ENCODE measurements around the gene DNAJC27.
"Not testable (repeated sequence)": the region's sequence is repeated elsewhere in the genome, so short reads cannot be mapped to it uniquely, and the experiment has no call there.

Gene DNAJC27

DNA sequence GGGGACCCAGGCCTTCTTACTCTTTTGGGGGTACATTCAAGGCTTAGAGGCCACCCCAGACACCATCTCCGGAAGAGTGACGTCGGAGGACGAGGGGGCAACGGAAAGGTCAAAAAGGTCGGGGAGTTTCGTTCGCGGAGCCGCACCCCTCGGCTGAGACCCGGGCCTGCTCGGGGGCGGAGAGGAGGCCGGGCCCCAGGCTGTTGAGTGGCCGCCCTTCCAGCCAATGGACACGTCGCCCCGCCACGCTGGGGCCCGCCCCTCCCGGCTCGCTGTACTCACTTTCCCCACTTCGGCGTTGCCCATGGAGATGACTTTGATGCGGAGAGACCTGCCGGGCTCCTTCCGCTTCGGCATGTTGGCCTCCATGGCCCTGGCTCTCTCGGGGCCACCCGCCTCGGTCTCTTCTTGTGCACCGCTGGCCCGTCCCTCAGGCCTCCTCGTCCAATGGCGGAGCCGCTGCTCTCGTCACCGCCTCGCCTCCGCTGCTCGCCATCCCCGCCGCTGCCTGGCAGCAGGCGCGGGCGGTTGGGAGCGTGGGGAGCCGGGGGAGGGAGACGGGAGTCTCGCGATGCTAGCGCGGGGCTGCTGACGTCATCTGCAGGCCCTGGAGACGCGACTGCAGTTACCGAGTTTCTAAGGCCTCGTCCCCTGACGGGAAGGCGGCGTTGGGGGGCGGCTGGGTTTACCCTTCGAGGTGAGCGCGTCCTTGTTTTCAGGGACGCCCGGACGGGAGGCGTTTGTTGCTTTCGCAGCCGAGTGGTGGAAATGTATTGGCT is at the start of gene DNAJC27:
DNAJC27 (minus strand) TSS at position 420 of the 779 bp plus-strand sequence; CDS start at position 369, 51 bp downstream.
- peaks cover 4 to 9% of the 10 kb centered on the region in 2 donors for H3K36me3 ChIP-seq (ENCODE audit: control insufficient read depth in 1 of 2, insufficient read depth in 2 of 2, low read length in 2 of 2)
- H3K27ac ChIP-seq (ENCODE audit: low read length), result peak within 1 kb of the TSS; percentile 100
- H3K4me1 ChIP-seq (ENCODE audit: control insufficient read depth in 1 of 2, insufficient read depth in 2 of 2, low read length in 2 of 2), result peaks cover 3 to 4% of the 10 kb centered on the region in 2 donors
- no peaks in the 10 kb centered on the region for H3K27me3 ChIP-seq (ENCODE audit: low read depth, low read length)
- H3K4me3 ChIP-seq (ENCODE audit: low read depth in 1 of 2, low read length in 2 of 2), result peak within 1 kb of the TSS; percentile 74 to 96
- no peaks in the 10 kb centered on the region for H3K9me3 ChIP-seq (ENCODE audit: control insufficient read depth in 1 of 2, low read length in 2 of 2)

- Histone ChIP-seq H3K36me3 (ENCODE audit: control insufficient read depth in 1 of 2, insufficient read depth in 2 of 2, low read length in 2 of 2) (no peaks in the 10 kb centered on the region), H3K4me3 (ENCODE audit: low read depth in 1 of 2, low read length in 2 of 2) (no peak overlapping the region)
Observed at GRCh38 chr2:25018681-25019080, 46.9 kb upstream of the DNAJC27 start.

DNA sequence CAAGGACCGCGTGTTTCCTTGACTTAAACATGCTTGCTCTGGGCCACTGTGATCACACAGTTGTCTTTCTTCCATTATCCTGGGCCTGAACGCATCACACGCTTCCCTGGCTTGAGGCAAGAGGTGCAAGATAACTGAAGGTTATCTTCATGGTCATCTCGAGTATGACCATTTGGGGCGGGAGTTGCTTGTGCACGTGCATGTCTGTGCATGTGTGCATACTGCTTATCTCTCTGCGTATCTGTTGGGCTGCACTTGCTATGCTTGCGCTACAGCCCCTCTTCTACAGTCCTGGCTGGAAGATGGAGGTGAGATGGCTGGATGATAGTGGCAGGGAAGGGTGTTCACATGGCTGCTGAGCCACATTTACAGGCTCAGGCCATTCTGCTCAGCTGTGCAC is 42.9 kb upstream of the DNAJC27 start:
- H3K36me3 ChIP-seq (ENCODE audit: control insufficient read depth in 1 of 2, insufficient read depth in 2 of 2, low read length in 2 of 2), result no peaks in the 10 kb centered on the region
- H3K4me3 ChIP-seq (ENCODE audit: low read depth in 1 of 2, low read length in 2 of 2), result no peak overlapping the region
- H3K4me1 ChIP-seq (ENCODE audit: control insufficient read depth in 1 of 2, insufficient read depth in 2 of 2, low read length in 2 of 2), result no peaks in the 10 kb centered on the region
- no peaks in the 10 kb centered on the region for H3K9me3 ChIP-seq (ENCODE audit: control insufficient read depth in 1 of 2, low read length in 2 of 2)
- H3K27ac ChIP-seq (ENCODE audit: low read length), result no peak overlapping the region
- H3K27me3 ChIP-seq (ENCODE audit: low read depth, low read length), result no peaks in the 10 kb centered on the region

More at GRCh38 chr2:25018681-25019080, 46.9 kb upstream of the DNAJC27 start:
- H3K4me1 ChIP-seq (ENCODE audit: control insufficient read depth in 1 of 2, insufficient read depth in 2 of 2, low read length in 2 of 2), result no peaks in the 10 kb centered on the region
- H3K27ac ChIP-seq (ENCODE audit: low read length), result no peak overlapping the region
- no peaks in the 10 kb centered on the region for H3K9me3 ChIP-seq (ENCODE audit: control insufficient read depth in 1 of 2, low read length in 2 of 2)
- H3K27me3 ChIP-seq (ENCODE audit: low read depth, low read length), result no peaks in the 10 kb centered on the region

- not testable (repeated sequence) for H3K27me3 ChIP-seq (ENCODE audit: low read depth, low read length); H3K36me3 ChIP-seq (ENCODE audit: control insufficient read depth in 1 of 2, insufficient read depth in 2 of 2, low read length in 2 of 2); H3K4me3 ChIP-seq (ENCODE audit: low read depth in 1 of 2, low read length in 2 of 2); H3K4me1 ChIP-seq (ENCODE audit: control insufficient read depth in 1 of 2, insufficient read depth in 2 of 2, low read length in 2 of 2); H3K27ac ChIP-seq (ENCODE audit: low read length); H3K9me3 ChIP-seq (ENCODE audit: control insufficient read depth in 1 of 2, low read length in 2 of 2)
Observed at GRCh38 chr2:25011342-25011741, 39.6 kb upstream of the DNAJC27 start.

- H3K36me3 ChIP-seq (ENCODE audit: control insufficient read depth in 1 of 2, insufficient read depth in 2 of 2, low read length in 2 of 2), result peaks cover 0 to 3% of the 10 kb centered on the region in 2 donors
- no peak overlapping the region for H3K27ac ChIP-seq (ENCODE audit: low read length)
- H3K9me3 ChIP-seq (ENCODE audit: control insufficient read depth in 1 of 2, low read length in 2 of 2), result no peaks in the 10 kb centered on the region
- H3K4me3 ChIP-seq (ENCODE audit: low read depth in 1 of 2, low read length in 2 of 2), result no peak overlapping the region
- no peaks in the 10 kb centered on the region for H3K27me3 ChIP-seq (ENCODE audit: low read depth, low read length)
- no peaks in the 10 kb centered on the region for H3K4me1 ChIP-seq (ENCODE audit: control insufficient read depth in 1 of 2, insufficient read depth in 2 of 2, low read length in 2 of 2)
Observed at GRCh38 chr2:25009954-25010353, 38.2 kb upstream of the DNAJC27 start.

DNA sequence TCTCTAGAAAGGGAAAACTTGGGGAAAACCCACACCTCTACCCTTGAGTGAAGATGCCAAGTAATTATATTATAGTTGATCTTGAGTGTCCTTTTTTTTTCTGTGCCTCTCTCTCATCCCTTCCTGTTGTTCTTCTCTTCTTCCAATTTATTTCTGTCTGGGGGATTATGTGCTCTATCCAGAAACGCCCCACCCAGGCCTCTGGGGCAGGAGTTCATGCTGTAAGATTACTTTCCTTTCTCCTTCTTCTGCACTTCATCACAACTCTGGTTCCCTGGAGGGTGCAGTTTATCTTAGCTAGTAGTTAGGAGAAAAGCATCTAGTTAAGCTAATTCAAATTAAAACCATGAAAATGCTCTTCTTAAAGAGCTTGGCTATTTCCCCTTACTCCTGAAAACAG is 30.3 kb upstream of the DNAJC27 start:
- Histone ChIP-seq H3K27ac (ENCODE audit: low read length) (no peak overlapping the region), H3K27me3 (ENCODE audit: low read depth, low read length) (no peaks in the 10 kb centered on the region), H3K4me3 (ENCODE audit: low read depth in 1 of 2, low read length in 2 of 2) (no peak overlapping the region), H3K9me3 (ENCODE audit: control insufficient read depth in 1 of 2, low read length in 2 of 2) (no peaks in the 10 kb centered on the region), H3K4me1 (ENCODE audit: control insufficient read depth in 1 of 2, insufficient read depth in 2 of 2, low read length in 2 of 2) (peaks cover 0 to 7% of the 10 kb centered on the region in 2 donors), H3K36me3 (ENCODE audit: control insufficient read depth in 1 of 2, insufficient read depth in 2 of 2, low read length in 2 of 2) (peaks cover 0 to 3% of the 10 kb centered on the region in 2 donors)

DNA sequence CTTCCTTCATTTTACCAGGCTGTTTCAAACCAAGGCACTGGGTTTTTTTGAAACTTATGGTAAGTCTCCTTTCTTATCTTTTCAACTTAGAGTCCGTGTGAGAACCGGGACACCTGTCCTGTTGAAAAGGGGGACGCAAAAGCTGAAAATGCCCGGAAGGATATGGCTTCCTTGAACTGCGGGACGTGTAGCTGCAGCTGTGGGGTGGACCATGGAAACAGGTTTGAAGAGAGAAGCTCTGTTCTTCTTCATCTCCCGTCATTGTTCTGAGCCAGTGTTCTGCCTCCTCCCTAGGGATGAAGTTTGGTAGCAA is 29.5 kb upstream of the DNAJC27 start:
- Histone ChIP-seq H3K27ac (ENCODE audit: low read length) (no peak overlapping the region), H3K27me3 (ENCODE audit: low read depth, low read length) (no peaks in the 10 kb centered on the region)

GRCh38 chr2:25000503-25001324 is 29.0 kb upstream of the DNAJC27 start:
- Histone ChIP-seq H3K4me3 (ENCODE audit: low read depth in 1 of 2, low read length in 2 of 2) (no peak overlapping the region), H3K27ac (ENCODE audit: low read length) (no peak overlapping the region), H3K36me3 (ENCODE audit: control insufficient read depth in 1 of 2, insufficient read depth in 2 of 2, low read length in 2 of 2) (peaks cover 0 to 3% of the 10 kb centered on the region in 2 donors), H3K4me1 (ENCODE audit: control insufficient read depth in 1 of 2, insufficient read depth in 2 of 2, low read length in 2 of 2) (peaks cover 0 to 7% of the 10 kb centered on the region in 2 donors), H3K9me3 (ENCODE audit: control insufficient read depth in 1 of 2, low read length in 2 of 2) (no peaks in the 10 kb centered on the region), H3K27me3 (ENCODE audit: low read depth, low read length) (no peaks in the 10 kb centered on the region)

More for the DNA sequence above, 29.5 kb upstream of the DNAJC27 start:
- Histone ChIP-seq H3K4me3 (ENCODE audit: low read depth in 1 of 2, low read length in 2 of 2) (no peak overlapping the region), H3K4me1 (ENCODE audit: control insufficient read depth in 1 of 2, insufficient read depth in 2 of 2, low read length in 2 of 2) (peaks cover 0 to 7% of the 10 kb centered on the region in 2 donors), H3K9me3 (ENCODE audit: control insufficient read depth in 1 of 2, low read length in 2 of 2) (no peaks in the 10 kb centered on the region), H3K36me3 (ENCODE audit: control insufficient read depth in 1 of 2, insufficient read depth in 2 of 2, low read length in 2 of 2) (peaks cover 0 to 3% of the 10 kb centered on the region in 2 donors)

- Histone ChIP-seq H3K27ac (ENCODE audit: low read length) (no peak overlapping the region), H3K4me1 (ENCODE audit: control insufficient read depth in 1 of 2, insufficient read depth in 2 of 2, low read length in 2 of 2) (peaks cover 0 to 7% of the 10 kb centered on the region in 2 donors), H3K36me3 (ENCODE audit: control insufficient read depth in 1 of 2, insufficient read depth in 2 of 2, low read length in 2 of 2) (no peaks in the 10 kb centered on the region), H3K9me3 (ENCODE audit: control insufficient read depth in 1 of 2, low read length in 2 of 2) (no peaks in the 10 kb centered on the region), H3K27me3 (ENCODE audit: low read depth, low read length) (no peaks in the 10 kb centered on the region), H3K4me3 (ENCODE audit: low read depth in 1 of 2, low read length in 2 of 2) (no peak overlapping the region)
Observed at GRCh38 chr2:25000036-25000435, 28.3 kb upstream of the DNAJC27 start.

DNA sequence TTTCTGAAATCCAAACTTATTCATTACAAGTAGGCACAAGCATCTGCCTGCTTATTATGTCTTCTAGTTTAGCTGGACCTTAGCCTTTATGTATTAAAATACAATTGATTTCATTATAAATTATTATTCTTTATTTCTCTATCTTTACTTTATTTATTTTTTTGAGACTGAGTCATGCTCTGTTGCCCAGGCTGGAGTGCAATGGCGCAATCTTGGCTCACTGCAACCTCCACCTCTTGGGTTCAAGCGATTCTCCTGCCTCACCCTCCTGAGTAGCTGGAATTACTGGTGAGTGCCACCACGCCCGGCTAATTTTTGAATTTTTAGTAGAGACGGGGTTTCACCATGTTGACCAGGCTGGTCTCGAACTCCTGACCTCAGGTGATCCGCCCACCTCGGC is 27.3 kb upstream of the DNAJC27 start:
- H3K9me3 ChIP-seq (ENCODE audit: control insufficient read depth in 1 of 2, low read length in 2 of 2); H3K36me3 ChIP-seq (ENCODE audit: control insufficient read depth in 1 of 2, insufficient read depth in 2 of 2, low read length in 2 of 2); H3K4me3 ChIP-seq (ENCODE audit: low read depth in 1 of 2, low read length in 2 of 2); H3K4me1 ChIP-seq (ENCODE audit: control insufficient read depth in 1 of 2, insufficient read depth in 2 of 2, low read length in 2 of 2); H3K27me3 ChIP-seq (ENCODE audit: low read depth, low read length); H3K27ac ChIP-seq (ENCODE audit: low read length): not testable (repeated sequence)

DNA sequence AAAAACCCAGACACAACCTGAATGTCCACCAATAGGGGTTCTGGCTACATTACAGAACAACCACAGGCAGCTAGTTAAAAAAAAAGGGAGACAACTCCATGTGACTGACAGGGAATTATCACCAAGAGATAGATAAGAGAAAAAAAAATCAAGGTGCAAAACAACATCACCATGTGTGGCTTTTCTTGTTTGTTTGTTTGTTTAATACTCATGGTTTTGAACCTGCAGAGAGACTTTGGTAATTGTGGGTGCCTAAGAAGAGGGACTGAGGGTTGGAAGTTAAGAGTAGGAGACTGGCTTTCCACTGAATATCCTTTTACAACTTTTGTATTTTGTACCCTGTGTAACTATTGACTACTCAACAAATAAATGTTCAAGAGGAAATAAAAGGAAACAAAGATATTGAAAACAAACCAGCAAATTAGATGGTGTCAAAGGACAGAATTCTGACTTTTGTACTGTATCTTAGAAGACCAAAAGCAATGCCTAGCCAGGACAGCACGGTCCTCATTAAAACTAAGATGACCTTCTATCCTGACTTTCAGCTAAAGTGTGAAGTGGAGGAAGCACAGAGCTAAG is 22.5 kb upstream of the DNAJC27 start:
- H3K4me3 ChIP-seq (ENCODE audit: low read depth in 1 of 2, low read length in 2 of 2), result no peak overlapping the region
- no peak overlapping the region for H3K27ac ChIP-seq (ENCODE audit: low read length)
- H3K9me3 ChIP-seq (ENCODE audit: control insufficient read depth in 1 of 2, low read length in 2 of 2), result no peaks in the 10 kb centered on the region
- H3K4me1 ChIP-seq (ENCODE audit: control insufficient read depth in 1 of 2, insufficient read depth in 2 of 2, low read length in 2 of 2), result peaks cover 0 to 6% of the 10 kb centered on the region in 2 donors
- H3K27me3 ChIP-seq (ENCODE audit: low read depth, low read length), result no peaks in the 10 kb centered on the region
- no peaks in the 10 kb centered on the region for H3K36me3 ChIP-seq (ENCODE audit: control insufficient read depth in 1 of 2, insufficient read depth in 2 of 2, low read length in 2 of 2)

Data from muscle layer of duodenum (tissue), 2 donors.